HEK293T (cell line): ENCODE data around the gene FBLN7.

ENCODE experiments used
- ARNT ChIP-seq: fragments of 450-650 bp; IDR thresholded peaks from 2 replicates; pipeline ENCODE4 v1.6.1; 2017; ENCODE audit warnings: mild to moderate bottlenecking
- BHLHE40 ChIP-seq: fragments of 450-650 bp; IDR thresholded peaks from 2 replicates; pipeline ENCODE4 v1.6.1; 2016; ENCODE audit warnings: mild to moderate bottlenecking, moderate library complexity, borderline replicate concordance
- CTBP1 ChIP-seq: fragments of 450-650 bp; IDR thresholded peaks from 2 replicates; pipeline ENCODE4 v1.6.1; 2016; ENCODE audit warnings: borderline replicate concordance
- ELF4 ChIP-seq: fragments of 450-650 bp; IDR thresholded peaks from 2 replicates; pipeline ENCODE4 v1.6.1; 2017; ENCODE audit warnings: antibody characterized with exemption
- FOXA1 ChIP-seq: fragments of 450-650 bp; IDR thresholded peaks from 2 replicates; pipeline ENCODE4 v1.6.1; 2016; ENCODE audit warnings: mild to moderate bottlenecking
- FOXK2 ChIP-seq: fragments of 450-650 bp; IDR thresholded peaks from 2 replicates; pipeline ENCODE4 v1.6.1; 2016; ENCODE audit warnings: mild to moderate bottlenecking
- FOXM1 ChIP-seq: fragments of 450-650 bp; IDR thresholded peaks from 2 replicates; pipeline ENCODE4 v1.6.1; 2017; ENCODE audit warnings: mild to moderate bottlenecking, borderline replicate concordance
- HDGF ChIP-seq: fragments of 450-650 bp; IDR thresholded peaks from 2 replicates; pipeline ENCODE4 v1.6.1; 2017; ENCODE audit warnings: antibody characterized with exemption, borderline replicate concordance
- SP1 ChIP-seq: fragments of 450-650 bp; IDR thresholded peaks from 2 replicates; pipeline ENCODE4 v1.6.1; 2017
- TARDBP ChIP-seq: fragments of 450-650 bp; IDR thresholded peaks from 2 replicates; pipeline ENCODE4 v1.6.1; 2016

DNA sequence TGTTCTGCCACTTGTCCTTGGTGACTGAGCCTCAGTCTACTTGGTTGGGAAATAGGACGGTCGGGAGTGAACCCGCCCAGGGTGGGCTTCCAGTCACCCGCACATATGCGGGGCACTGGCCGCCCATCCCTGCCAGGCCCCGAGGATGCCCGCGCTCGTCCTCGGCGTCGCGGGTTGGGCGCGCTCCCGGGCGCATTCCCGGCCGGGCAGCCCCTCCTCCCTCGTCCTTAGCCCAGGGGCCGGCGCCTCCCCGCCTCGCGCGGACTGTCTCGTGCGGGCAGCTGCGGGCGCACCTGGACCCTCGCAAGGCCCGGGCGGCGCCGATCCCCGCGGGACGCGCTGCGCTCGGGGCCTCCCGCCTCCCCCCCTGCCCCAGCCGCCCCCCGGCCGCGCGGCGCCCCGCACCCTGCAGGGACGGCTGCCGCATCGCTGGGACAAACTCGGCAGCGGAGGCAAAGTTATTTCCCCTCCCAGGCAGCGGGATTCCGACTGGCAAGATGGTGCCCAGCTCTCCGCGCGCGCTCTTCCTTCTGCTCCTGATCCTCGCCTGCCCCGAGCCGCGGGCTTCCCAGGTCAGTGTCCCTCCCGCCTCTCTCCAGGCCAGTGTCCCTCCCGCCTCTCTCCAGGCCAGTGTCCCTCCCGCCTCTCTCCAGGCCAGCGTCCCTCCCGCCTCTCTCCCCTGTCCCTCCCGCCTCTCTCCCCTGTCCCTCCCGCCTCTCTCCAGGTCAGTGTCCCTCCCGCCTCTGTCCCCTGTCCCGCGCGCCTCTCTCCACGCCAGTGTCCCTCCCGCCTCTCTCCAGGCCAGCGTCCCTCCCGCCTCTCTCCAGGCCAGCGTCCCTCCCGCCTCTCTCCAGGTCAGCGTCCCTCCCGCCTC is at the start of gene FBLN7:
- no peak for TF ChIP-seq SP1
- no peak for TF ChIP-seq TARDBP
- no peak for TF ChIP-seq BHLHE40
- TF ChIP-seq HDGF = no peak
- no peak for TF ChIP-seq CTBP1
- no peak for TF ChIP-seq FOXK2
- no peak for TF ChIP-seq ELF4
- no peak for TF ChIP-seq ARNT
- TF ChIP-seq FOXM1 = no peak
- TF ChIP-seq FOXA1 = no peak
